Measurements from ENCODE around the gene PARD3.
"Not testable (repeated sequence)": the region's sequence is repeated elsewhere in the genome, so short reads cannot be mapped to it uniquely, and the experiment has no call there.

Gene PARD3

DNA sequence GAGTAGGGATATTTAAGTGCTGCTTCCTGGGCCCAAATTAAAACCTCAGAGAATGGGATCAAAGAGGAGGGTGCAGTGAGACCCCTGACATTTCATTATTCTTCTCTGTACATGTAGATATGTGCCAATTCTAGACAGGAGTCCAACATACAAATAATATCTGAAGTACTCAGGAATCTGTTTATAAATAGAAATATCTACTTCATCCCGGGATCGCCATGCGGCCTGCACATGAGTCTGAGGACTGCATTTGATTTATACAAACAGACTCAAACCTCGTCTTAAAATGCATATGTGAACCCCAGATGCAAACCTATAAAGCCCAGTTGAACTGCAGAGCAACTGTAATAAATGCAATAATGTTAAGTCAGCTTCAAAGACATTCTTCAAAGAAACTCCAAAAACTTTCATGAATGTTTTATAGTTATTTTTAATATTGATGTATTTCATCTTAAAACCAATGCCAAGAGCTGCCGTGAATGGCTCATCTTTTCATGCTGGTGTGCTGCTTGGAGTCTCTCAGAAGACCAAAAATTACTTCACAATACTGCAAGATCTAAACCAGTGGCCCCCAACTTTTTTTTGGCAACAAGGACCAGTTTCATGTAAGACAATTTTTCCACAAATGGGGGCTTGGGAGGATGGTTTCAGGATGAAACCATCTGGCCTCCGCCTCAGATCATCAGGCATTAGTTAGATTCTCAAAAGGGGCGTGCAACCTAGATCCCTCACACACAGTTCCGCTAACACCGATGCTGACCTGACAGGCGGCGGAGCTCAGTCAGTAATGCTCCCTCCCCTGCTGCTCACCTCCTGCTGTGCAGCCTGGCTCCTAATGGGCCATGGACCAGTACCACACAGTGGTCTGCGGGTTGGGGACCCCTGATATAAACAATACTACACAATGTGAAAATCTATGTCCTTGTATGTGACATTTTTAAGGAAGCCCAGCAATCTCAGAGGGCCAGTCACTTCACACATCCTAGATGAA, 166.9 kb downstream of the PARD3 start:
- Histone ChIP-seq H3K4me2 (ENCODE audit: insufficient read depth, low read length) (no peak overlapping the region), H3K79me2 (ENCODE audit: insufficient read depth, low read length) (peaks cover 92% of the 10 kb centered on the region), H2AFZ (ENCODE audit: low read depth, low read length) (no peak overlapping the region), H3K9ac (ENCODE audit: low read depth, low read length) (no peak overlapping the region), H3K4me3 (ENCODE audit: low read depth in 1 of 2, low read length in 2 of 2) (no peak overlapping the region), H3K4me1 (ENCODE audit: insufficient read depth, low read length) (no peaks in the 10 kb centered on the region), H3K9me3 (ENCODE audit: insufficient read depth, low read length, severe bottlenecking) (no peaks in the 10 kb centered on the region), H3K27me3 (ENCODE audit: insufficient read depth, low read length, poor library complexity) (no peaks in the 10 kb centered on the region), H4K20me1 (ENCODE audit: insufficient read depth, low read length) (peaks cover 72% of the 10 kb centered on the region), H3K27ac (ENCODE audit: low read length) (no peak overlapping the region), H3K36me3 (ENCODE audit: insufficient read depth, low read length) (no peaks in the 10 kb centered on the region)
- ATAC-seq (ENCODE audit: insufficient read depth, low read depth) (no peak), DNase-seq (no peak)
- TF ChIP-seq CTCF (IDR thresholded peaks at IDR 0.05; ENCODE audit: borderline replicate concordance, extremely low read depth, low read length, poor library complexity, severe bottlenecking), result no peak
- no peak for TF ChIP-seq EZH2 (IDR thresholded peaks at IDR 0.05; ENCODE audit: borderline replicate concordance, low read depth, low read length, severe bottlenecking)

DNA sequence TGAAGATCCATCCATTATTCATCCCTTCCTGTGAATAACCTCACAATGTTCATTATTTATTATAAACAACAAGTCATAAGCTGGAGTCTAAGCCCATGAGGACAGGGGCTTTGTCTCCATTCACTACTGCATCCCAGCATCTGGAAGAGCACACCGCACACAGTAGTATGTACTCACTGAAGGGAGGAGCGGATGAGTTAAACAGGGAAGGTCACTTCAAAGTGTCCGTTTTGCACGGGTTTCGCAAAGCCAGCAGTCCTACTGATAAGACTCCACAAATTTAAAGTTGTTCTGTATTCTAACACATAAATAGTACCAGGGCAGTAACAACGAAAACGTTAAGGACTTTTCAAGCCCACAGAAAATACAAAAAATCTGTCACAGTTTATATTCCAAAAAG, 167.9 kb downstream of the PARD3 start:
- Histone ChIP-seq H3K4me2 (ENCODE audit: insufficient read depth, low read length) (no peak overlapping the region), H3K4me1 (ENCODE audit: insufficient read depth, low read length) (no peaks in the 10 kb centered on the region), H3K79me2 (ENCODE audit: insufficient read depth, low read length) (peaks cover 92% of the 10 kb centered on the region), H3K9me3 (ENCODE audit: insufficient read depth, low read length, severe bottlenecking) (no peaks in the 10 kb centered on the region), H3K27me3 (ENCODE audit: insufficient read depth, low read length, poor library complexity) (no peaks in the 10 kb centered on the region), H3K9ac (ENCODE audit: low read depth, low read length) (no peak overlapping the region), H3K36me3 (ENCODE audit: insufficient read depth, low read length) (no peaks in the 10 kb centered on the region), H2AFZ (ENCODE audit: low read depth, low read length) (no peak overlapping the region), H4K20me1 (ENCODE audit: insufficient read depth, low read length) (peaks cover 73% of the 10 kb centered on the region), H3K27ac (ENCODE audit: low read length) (no peak overlapping the region), H3K4me3 (ENCODE audit: low read depth in 1 of 2, low read length in 2 of 2) (no peak overlapping the region)
- TF ChIP-seq EZH2 (IDR thresholded peaks at IDR 0.05; ENCODE audit: borderline replicate concordance, low read depth, low read length, severe bottlenecking), result no peak
- no peak for TF ChIP-seq CTCF (IDR thresholded peaks at IDR 0.05; ENCODE audit: borderline replicate concordance, extremely low read depth, low read length, poor library complexity, severe bottlenecking)
- ATAC-seq (ENCODE audit: insufficient read depth, low read depth), result no peak
- DNase-seq, result no peak

GRCh38 chr10:34646331-34646730, 168.8 kb downstream of the PARD3 start:
- Histone ChIP-seq H3K27me3 (ENCODE audit: insufficient read depth, low read length, poor library complexity) (no peaks in the 10 kb centered on the region), H3K4me1 (ENCODE audit: insufficient read depth, low read length) (no peaks in the 10 kb centered on the region), H3K9ac (ENCODE audit: low read depth, low read length) (no peak overlapping the region), H3K79me2 (ENCODE audit: insufficient read depth, low read length) (peaks cover 92% of the 10 kb centered on the region), H3K27ac (ENCODE audit: low read length) (no peak overlapping the region), H3K4me2 (ENCODE audit: insufficient read depth, low read length) (no peak overlapping the region), H2AFZ (ENCODE audit: low read depth, low read length) (no peak overlapping the region), H3K9me3 (ENCODE audit: insufficient read depth, low read length, severe bottlenecking) (no peaks in the 10 kb centered on the region), H4K20me1 (ENCODE audit: insufficient read depth, low read length) (peaks cover 74% of the 10 kb centered on the region), H3K36me3 (ENCODE audit: insufficient read depth, low read length) (no peaks in the 10 kb centered on the region), H3K4me3 (ENCODE audit: low read depth in 1 of 2, low read length in 2 of 2) (no peak overlapping the region)
- TF ChIP-seq CTCF (IDR thresholded peaks at IDR 0.05; ENCODE audit: borderline replicate concordance, extremely low read depth, low read length, poor library complexity, severe bottlenecking) (no peak), EZH2 (IDR thresholded peaks at IDR 0.05; ENCODE audit: borderline replicate concordance, low read depth, low read length, severe bottlenecking) (no peak)
- no peak for DNase-seq
- ATAC-seq (ENCODE audit: insufficient read depth, low read depth), result no peak

DNA sequence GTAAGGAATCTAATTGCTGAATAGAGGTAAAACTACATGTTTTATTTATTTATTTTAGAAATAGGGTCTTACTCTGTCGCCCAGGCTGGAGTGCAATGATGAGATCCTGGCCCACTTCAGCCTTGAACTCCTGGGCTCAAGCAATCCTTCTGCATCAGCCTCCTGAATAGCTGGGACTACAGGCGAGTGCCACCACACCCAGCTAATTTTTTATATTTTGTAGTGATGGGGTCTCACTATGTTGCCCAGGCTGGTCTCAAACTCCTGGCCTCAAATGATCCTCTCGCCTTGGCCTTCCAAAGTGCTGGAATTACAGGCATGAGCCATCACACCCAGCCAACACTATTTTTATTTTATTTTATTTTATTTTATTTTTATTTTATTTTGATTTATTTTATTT, 170.3 kb downstream of the PARD3 start:
- H3K4me1 ChIP-seq (ENCODE audit: insufficient read depth, low read length); H3K36me3 ChIP-seq (ENCODE audit: insufficient read depth, low read length); H3K9ac ChIP-seq (ENCODE audit: low read depth, low read length); H3K27ac ChIP-seq (ENCODE audit: low read length); H3K27me3 ChIP-seq (ENCODE audit: insufficient read depth, low read length, poor library complexity); H3K4me2 ChIP-seq (ENCODE audit: insufficient read depth, low read length); DNase-seq; H2AFZ ChIP-seq (ENCODE audit: low read depth, low read length); H3K4me3 ChIP-seq (ENCODE audit: low read depth in 1 of 2, low read length in 2 of 2); ATAC-seq (ENCODE audit: insufficient read depth, low read depth); H3K9me3 ChIP-seq (ENCODE audit: insufficient read depth, low read length, severe bottlenecking): not testable (repeated sequence)
- peaks cover 81% of the 10 kb centered on the region for H3K79me2 ChIP-seq (ENCODE audit: insufficient read depth, low read length)
- peaks cover 73% of the 10 kb centered on the region for H4K20me1 ChIP-seq (ENCODE audit: insufficient read depth, low read length)
